Neural cell (in vitro differentiated cells): ENCODE results near the gene IL12B. TPM values are rescaled to one million over a fixed set of nuclear protein-coding genes. Genes with fewer than 3 reads are reported as not detected.

Experiments used
- H2AFZ ChIP-seq: fragments of 200-600, 300-800 bp; sonication (generic), shearing (Covaris generic); 2 replicates; pipeline ENCODE4 v1.6.0; 2014; ENCODE audit warnings: low read depth, mild to moderate bottlenecking, antibody characterized with exemption, low read length, moderate library complexity
- H3F3A ChIP-seq: fragments of 200-600 bp; shearing (Covaris generic); 2 replicates; pipeline ENCODE4 v1.6.1; 2016; ENCODE audit warnings: mild to moderate bottlenecking, moderate library complexity, mixed read lengths, antibody characterized with exemption, low read length; ENCODE audit not compliant: insufficient read depth, poor library complexity, severe bottlenecking
- H3K27ac ChIP-seq: fragments of 200-600, 300-800 bp; sonication (generic), shearing (Covaris generic); 2 replicates; pipeline ENCODE4 v1.5.1; 2014; ENCODE audit warnings: mild to moderate bottlenecking, low read length, moderate library complexity
- H3K27me3 ChIP-seq: fragments of 300-800, 200-600 bp; sonication (generic), shearing (Covaris generic); 2 replicates; pipeline ENCODE4 v1.6.0; 2014; ENCODE audit warnings: mild to moderate bottlenecking, low read depth, low read length, moderate library complexity; ENCODE audit not compliant: insufficient read depth
- H3K36me3 ChIP-seq: fragments of 300-800, 200-600 bp; sonication (generic), shearing (Covaris generic); 2 replicates; pipeline ENCODE4 v1.5.1; 2014; ENCODE audit warnings: mild to moderate bottlenecking, antibody characterized with exemption, low read length, moderate library complexity; ENCODE audit not compliant: insufficient read depth
- H3K4me2 ChIP-seq: fragments of 300-800, 200-600 bp; sonication (generic), shearing (Covaris generic); 2 replicates; pipeline ENCODE4 v1.6.0; 2014; ENCODE audit warnings: mild to moderate bottlenecking, low read length
- H3K4me3 ChIP-seq: fragments of 300-800, 200-600 bp; sonication (generic), shearing (Covaris generic); 2 replicates; pipeline ENCODE4 v1.5.1; 2014; ENCODE audit warnings: mild to moderate bottlenecking, low read length, moderate library complexity
- H3K79me2 ChIP-seq: fragments of 200-600 bp; shearing (Covaris generic); replicated peaks from 2 replicates; pipeline ENCODE4 v1.6.0; 2014; ENCODE audit warnings: mild to moderate bottlenecking, low read length, moderate library complexity; ENCODE audit not compliant: insufficient read depth
- H3K9ac ChIP-seq: fragments of 300-800, 200-600 bp; sonication (generic), shearing (Covaris generic); 2 replicates; pipeline ENCODE4 v1.6.1; 2016; ENCODE audit warnings: mild to moderate bottlenecking, low read length, mixed read lengths
- H3K9me2 ChIP-seq: fragments of 200-600 bp; shearing (Covaris generic); 2 replicates; pipeline ENCODE4 v1.6.1; 2016; ENCODE audit warnings: mild to moderate bottlenecking, low read length, mixed read lengths; ENCODE audit not compliant: insufficient read depth
- H3K9me3 ChIP-seq: fragments of 200-600, 300-800 bp; sonication (generic), shearing (Covaris generic); 2 replicates; pipeline ENCODE4 v1.6.1; 2016; ENCODE audit warnings: mild to moderate bottlenecking, mixed run types, low read length, moderate library complexity, mixed read lengths
- H4K20me1 ChIP-seq: fragments of 200-600 bp; shearing (Covaris generic); 2 replicates; pipeline ENCODE4 v1.6.1; 2016; ENCODE audit warnings: mild to moderate bottlenecking, mixed run types; ENCODE audit not compliant: insufficient read depth
- CTCF ChIP-seq: fragments of 450-650 bp; IDR thresholded peaks from 2 replicates; pipeline ENCODE4 v1.5.1; 2014; ENCODE audit warnings: antibody characterized with exemption, mild to moderate bottlenecking, moderate library complexity; ENCODE audit not compliant: poor library complexity, severe bottlenecking
- EP300 ChIP-seq: fragments of 450-650 bp; conservative IDR thresholded peaks from 2 replicates; pipeline ENCODE4 v1.6.1; 2014; ENCODE audit warnings: antibody characterized with exemption, mild to moderate bottlenecking, moderate library complexity; ENCODE audit not compliant: poor library complexity, severe bottlenecking
- EZH2 ChIP-seq: fragments of 200-600, 300-800 bp; shearing (Covaris generic), sonication (generic); IDR thresholded peaks from 2 replicates; pipeline ENCODE4 v1.6.1; 2014; ENCODE audit warnings: antibody characterized with exemption, low read length, borderline replicate concordance, mild to moderate bottlenecking; ENCODE audit not compliant: insufficient read depth, poor library complexity, severe bottlenecking
- MXI1 ChIP-seq: fragments of 450-650 bp; conservative IDR thresholded peaks from 2 replicates; pipeline ENCODE4 v1.6.1; 2014; ENCODE audit warnings: antibody characterized with exemption, mild to moderate bottlenecking; ENCODE audit not compliant: poor library complexity, severe bottlenecking
- POLR2AphosphoS5 ChIP-seq: IDR thresholded peaks from 2 replicates; pipeline ENCODE4 v1.6.1; 2012
- RAD21 ChIP-seq: fragments of 450-650 bp; conservative IDR thresholded peaks from 2 replicates; pipeline ENCODE4 v1.6.1; 2014; ENCODE audit warnings: antibody characterized with exemption, mild to moderate bottlenecking, moderate library complexity
- REST ChIP-seq: IDR thresholded peaks from 2 replicates; pipeline ENCODE4 v1.6.1; 2012; ENCODE audit warnings: borderline replicate concordance
- SMC3 ChIP-seq: fragments of 450-650 bp; conservative IDR thresholded peaks from 2 replicates; pipeline ENCODE4 v1.6.1; 2014; ENCODE audit warnings: antibody characterized with exemption, mild to moderate bottlenecking, moderate library complexity; ENCODE audit not compliant: poor library complexity
- TAF1 ChIP-seq: IDR thresholded peaks from 2 replicates; pipeline ENCODE4 v1.6.1; 2012; ENCODE audit warnings: low read depth
- polyA plus RNA-seq: library from polyadenylated mRNA; depleted of rRNA; stranded (reverse); fragments of >200 nt; gene quantifications from 2 replicates; pipeline ENCODE4 v1.2.3, GENCODE V29; 2014

IL12B gene
- polyA plus RNA-seq, 1 donor from 2014 or later = not detected

GRCh38 chr5:159290741-159291140 lies 39.5 kb downstream of the IL12B start:
- no peak overlapping the region for H3K4me3 ChIP-seq
- no peak overlapping the region for H3K9ac ChIP-seq
- no peak overlapping the region for H3K4me2 ChIP-seq
- H3K9me3 ChIP-seq = no peaks in the 10 kb centered on the region
- H3K9me2 ChIP-seq = no peaks in the 10 kb centered on the region
- no peaks in the 10 kb centered on the region for H3K79me2 ChIP-seq
- H3K27me3 ChIP-seq = no peaks in the 10 kb centered on the region
- no peaks in the 10 kb centered on the region for H4K20me1 ChIP-seq
- no peak for TF ChIP-seq CTCF
- TF ChIP-seq MXI1 = no peak
- TF ChIP-seq EZH2 = no peak
- TF ChIP-seq REST = no peak
- no peak for TF ChIP-seq TAF1
- TF ChIP-seq RAD21 = no peak
- TF ChIP-seq POLR2AphosphoS5 = no peak
- TF ChIP-seq EP300 = no peak
- no peak for TF ChIP-seq SMC3
- H3K27ac ChIP-seq = no peak overlapping the region
- no peak overlapping the region for H2AFZ ChIP-seq
- H3F3A ChIP-seq = no peaks in the 10 kb centered on the region
- H3K36me3 ChIP-seq = no peaks in the 10 kb centered on the region

GRCh38 chr5:159286420-159287035 lies 43.8 kb downstream of the IL12B start:
- H3K27ac ChIP-seq = no peak overlapping the region
- H3K9me2 ChIP-seq = no peaks in the 10 kb centered on the region
- no peaks in the 10 kb centered on the region for H3K9me3 ChIP-seq
- no peak for TF ChIP-seq EP300
- no peak for TF ChIP-seq EZH2
- TF ChIP-seq CTCF = peak; percentile 67
- peak; percentile 77 for TF ChIP-seq SMC3
- TF ChIP-seq POLR2AphosphoS5 = no peak
- no peak for TF ChIP-seq MXI1
- no peak for TF ChIP-seq TAF1
- peak; percentile 79 for TF ChIP-seq RAD21
- TF ChIP-seq REST = no peak
- no peak overlapping the region for H3K4me3 ChIP-seq
- no peak overlapping the region for H3K4me2 ChIP-seq
- H2AFZ ChIP-seq = no peak overlapping the region
- H3K27me3 ChIP-seq = no peaks in the 10 kb centered on the region
- peaks cover 7% of the 10 kb centered on the region for H3K36me3 ChIP-seq
- no peaks in the 10 kb centered on the region for H3F3A ChIP-seq
- no peaks in the 10 kb centered on the region for H3K79me2 ChIP-seq
- H3K9ac ChIP-seq = no peak overlapping the region
- H4K20me1 ChIP-seq = no peaks in the 10 kb centered on the region
